HG02852 (cell line): ENCODE data around the gene RPL39L.
"Not testable (repeated sequence)": the region's sequence is repeated elsewhere in the genome, so short reads cannot be mapped to it uniquely, and the experiment has no call there.

Experiments used
- ATAC-seq: cut with Tn5 transposase; IDR thresholded peaks from one replicate; pipeline ENCODE4 v1.9.1; 2021; ENCODE audit warnings: mild to moderate bottlenecking, moderate library complexity; ENCODE audit not compliant: unreplicated experiment

The RPL39L gene

DNA sequence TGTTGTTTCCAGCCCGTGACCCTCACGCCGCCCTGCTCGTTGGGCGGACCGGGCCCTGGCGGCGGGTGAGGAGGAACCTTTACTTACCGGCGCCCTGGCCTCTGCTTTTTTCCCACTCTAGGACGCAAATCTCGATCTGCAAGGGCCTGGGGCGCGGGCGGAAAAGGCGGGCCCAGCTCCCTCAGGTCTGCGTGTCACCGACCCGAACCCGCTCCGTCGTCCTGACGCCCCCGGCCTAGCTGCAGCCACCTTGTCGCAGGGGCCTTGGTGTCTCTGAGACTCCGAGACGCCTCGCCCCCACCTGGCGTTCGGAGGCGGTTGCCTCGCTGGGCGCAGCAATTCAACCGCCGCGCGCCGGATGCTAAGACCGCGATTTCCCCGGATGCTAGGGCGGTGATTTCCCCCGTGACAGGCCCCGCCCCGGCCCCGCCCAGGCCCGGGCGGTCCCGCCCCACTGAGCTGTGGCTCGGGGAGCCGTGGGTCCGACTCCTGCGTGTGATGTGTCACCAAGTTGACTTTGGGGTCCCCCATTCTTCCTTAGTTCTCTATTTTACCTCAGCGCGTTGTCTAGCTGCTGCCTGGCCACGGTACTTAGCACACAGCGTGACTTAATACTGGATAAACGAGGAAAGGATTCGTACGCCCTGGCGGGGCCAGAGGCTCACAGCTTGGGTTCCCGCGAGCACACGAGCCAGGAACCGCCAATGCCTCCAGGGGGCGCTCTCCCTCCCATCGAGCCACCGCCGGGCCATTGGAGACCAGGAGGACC is at the start of gene RPL39L:
Gene RPL39L, minus strand, starts transcription at position 371 of the 769 bp plus-strand sequence. CDS start 18,196 bp downstream, outside the sequence.
- peak; percentile 97 for ATAC-seq

DNA sequence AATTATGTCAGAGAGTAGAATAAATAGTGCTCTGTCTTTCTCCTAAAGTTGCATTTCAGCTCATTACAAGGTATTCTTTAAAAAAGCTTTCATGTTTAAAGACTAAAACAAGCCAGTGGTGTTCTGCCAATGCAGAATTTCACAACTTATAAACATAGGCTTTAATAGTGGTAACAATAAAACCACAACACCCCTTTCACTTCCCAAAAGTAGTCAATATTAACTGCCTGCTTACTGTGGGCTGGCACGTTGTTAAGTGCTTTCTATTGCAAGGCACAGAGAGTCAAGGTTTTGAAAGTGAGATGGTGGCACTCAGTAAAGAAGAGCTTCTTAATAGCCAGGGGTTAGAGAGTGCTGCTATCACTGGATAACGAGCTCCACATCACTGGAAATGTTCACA is 49.6 kb upstream of the RPL39L start:
- no peak for ATAC-seq

DNA sequence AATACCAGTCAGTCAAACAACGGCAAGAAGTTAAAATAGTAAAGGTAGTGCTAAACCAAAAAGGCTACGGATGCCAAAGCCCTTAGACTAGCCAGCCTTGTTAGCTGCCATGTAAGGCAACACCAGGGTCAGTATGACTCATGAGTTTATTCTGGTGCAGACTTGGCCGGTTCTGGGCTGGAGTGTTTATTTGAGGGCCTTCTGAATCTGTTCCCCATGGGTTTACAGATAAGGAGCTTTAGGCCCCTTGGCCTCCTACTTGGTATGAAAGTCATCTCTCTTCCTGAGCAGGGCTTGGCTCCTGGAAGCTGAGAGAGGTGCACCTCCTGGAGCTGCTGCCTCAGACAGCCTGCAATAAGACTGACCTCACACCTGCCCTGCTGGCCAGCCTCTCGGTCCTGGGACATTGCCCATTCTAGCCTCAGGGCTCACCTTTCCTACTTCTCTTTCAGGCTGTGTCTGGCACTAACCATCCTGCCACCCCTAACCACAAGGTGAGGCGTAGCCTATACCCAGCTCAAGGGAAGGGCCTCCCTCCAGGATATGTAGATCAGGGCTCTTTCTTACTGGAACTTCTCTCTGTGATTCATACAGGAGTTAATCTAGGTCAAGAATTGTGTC is 47.6 kb upstream of the RPL39L start:
- no peak for ATAC-seq

DNA sequence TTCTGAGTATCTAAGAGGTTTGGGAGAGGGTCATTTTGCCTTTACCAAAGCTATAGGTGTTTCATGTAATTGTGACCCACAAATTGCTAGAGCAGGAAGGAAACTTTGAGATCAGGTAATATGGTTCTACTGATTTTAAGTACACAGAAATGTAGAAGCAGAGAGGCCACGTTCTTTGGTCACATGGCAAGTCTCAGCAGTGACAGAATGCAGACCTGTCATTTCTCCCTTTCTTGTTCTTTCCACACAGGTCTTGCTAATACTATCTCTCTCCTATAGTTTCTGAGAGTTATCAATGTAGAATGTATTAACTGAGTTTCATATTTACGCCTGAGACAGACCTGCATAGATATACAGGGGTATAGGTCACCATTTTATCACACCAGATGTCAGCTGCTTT is 47.1 kb upstream of the RPL39L start:
- ATAC-seq, result no peak

DNA sequence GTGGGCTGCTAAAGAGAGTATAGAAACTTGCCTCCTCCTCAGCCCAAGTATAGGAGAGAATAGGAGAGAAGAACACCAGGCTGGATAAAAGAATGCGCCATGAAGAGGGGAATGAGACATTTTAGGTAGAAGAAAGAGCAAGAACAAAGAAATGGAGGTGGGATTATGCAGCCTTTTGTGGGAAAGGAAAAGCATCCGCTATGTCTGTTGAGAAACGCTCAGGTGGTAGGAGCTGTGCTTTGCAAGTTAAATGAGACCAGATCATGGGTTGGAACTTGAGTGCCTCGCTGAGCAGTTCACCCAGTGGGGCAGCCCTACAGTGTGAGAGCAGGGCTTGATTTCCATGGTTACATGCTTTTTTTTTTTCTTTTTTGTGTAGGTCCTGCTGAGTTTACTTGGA is 46.5 kb upstream of the RPL39L start:
- no peak for ATAC-seq

DNA sequence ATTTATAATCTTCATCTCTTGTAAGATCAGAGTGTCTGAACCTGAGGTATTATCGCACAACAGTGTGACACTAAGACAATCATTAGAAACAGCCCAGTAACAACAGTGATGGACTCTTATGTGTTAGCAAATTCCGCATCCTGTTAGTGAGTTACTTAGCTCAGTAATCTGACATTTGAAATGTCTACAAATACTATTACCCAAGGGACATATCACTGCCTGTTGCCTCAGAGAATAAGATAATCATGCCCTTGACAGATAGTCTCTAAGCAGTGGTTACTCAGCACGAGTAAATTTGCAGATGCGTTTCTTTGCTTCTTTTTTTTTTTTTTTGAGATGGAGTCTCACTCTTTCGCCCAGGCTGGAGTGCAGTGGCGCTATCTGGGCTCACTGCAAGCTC is 44.6 kb upstream of the RPL39L start:
- ATAC-seq, result no peak

DNA sequence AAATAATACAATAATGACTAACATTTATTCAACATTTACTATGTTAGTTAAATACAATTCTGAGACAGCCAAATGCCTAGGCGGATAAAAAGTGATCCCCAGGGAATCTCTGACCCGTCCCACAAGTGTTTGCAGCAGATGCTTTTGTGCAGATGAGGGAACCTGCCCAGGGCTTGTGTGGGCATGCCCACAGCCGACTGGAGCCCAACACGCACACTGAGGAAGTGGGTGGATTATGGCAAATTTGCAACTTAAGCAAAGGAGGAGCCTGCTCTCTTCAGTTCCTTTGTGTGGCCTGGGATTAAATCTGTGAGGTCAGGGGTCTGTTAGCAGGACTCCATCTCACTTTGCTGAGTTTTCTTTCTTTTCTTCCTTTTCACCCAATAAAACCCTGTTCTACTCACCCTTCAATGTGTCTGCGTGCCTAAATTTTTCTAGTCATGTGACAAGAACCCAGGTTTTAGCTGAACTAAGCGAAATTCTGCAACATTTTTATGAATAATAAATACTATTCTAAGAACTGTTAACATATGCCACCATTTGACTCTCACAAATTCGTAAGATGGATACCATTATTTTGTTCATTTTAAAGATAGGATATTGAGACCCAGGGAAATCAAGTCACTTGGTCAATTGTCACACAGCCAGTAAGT is 44.0 kb upstream of the RPL39L start:
- no peak for ATAC-seq

DNA sequence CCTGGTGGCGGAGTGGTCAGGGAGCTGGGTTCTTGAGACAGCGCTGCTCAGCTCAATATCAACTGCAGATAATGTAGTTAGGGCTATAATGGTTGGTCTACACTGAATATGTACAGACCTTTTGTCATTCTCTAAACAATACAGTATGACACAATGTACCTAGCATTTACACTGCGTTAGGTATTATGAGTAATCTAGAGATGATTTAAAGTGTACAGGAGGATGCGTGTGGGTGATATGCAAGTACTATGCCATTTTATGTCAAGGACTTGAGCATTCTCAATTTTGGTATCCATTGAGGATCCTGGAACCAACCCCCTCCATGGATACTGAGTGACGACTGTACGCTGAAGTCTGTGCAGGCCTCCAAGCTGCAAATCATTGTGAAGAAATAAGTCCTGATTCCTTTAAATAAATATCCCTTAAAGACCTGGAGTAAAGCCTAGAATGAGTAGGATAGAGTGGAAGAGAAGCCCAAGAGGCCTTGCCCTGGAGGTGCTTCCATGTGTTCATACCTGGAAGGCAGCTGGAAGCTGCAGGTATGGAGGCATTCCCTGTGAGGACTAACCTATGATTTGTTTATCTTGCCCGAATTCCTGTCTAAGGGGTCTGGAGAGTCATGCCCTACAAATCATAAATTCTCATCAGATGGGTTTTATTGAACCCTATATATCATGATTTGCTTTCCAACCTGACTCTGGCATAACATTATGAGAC is 42.3 kb upstream of the RPL39L start:
- ATAC-seq, result no peak

DNA sequence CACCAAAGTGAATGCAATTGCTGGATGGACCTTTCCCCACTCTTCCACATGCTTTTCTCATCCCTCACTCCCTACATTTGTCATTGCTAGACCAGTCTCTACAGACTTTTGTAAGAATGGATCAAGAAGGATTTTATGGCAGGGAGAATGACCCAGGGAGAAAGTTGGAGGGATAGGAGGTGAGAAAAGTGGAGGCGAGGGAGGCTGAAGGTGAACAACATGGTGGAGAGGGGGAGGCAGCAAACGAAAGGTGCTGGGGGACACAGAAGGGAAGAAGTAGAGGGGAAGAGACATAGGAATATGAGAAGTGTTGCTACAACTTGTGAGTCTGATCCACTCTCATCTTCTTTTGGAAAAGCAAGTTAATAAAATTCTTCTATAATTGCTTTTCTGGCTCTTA is 33.6 kb upstream of the RPL39L start:
- no peak for ATAC-seq

DNA sequence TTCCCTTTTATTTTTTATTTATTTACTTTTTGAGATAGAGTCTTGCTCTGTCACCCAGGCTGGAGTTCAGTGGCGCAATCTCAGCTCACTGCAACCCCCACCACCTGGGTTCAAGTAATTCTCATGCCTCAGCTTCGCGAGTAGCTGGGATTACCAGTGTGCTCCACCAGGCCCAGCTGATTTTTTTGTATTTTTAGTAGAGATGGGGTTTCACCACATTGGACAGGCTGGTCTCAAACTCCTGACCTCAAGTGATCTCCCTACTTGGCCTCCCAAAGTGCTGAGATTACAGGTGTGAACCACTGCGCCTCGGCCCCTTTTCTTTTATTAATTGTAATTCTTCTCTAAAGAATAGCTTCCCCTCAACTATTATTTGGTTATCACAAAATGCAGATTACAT is 31.6 kb upstream of the RPL39L start:
- not testable (repeated sequence) for ATAC-seq

DNA sequence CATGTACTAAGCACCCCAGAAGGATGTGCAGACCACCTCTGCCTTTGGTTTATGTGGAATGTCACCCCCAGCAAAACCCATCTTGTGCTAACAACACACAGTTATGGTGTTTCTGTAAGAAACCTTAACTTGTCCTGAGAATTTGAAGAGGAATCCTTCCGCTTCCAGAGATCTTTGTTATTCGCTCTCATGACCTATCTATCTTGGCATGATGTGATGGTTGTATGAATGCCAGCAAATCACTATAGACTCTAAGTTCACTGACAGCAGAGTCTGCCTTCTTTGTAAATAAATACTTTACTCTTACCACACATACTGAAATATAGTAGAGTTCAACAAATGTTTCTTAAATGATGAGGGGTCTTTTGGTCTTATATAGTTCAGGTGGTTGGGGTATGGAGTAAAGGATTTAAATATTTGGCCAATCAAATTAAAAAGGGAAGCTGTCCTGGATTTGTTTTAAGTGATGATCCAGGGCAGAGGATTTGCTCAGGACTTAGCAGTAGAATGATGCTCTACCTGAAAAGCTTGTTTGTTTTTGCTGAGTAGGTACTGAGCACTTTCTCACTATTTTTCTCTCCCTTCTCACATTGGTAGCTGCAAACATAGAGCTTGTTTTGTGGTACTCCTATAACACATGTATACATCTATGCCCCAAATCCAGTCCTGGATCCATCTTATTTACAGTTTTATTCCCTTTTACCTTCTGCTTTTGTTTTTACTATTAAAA is 30.1 kb upstream of the RPL39L start:
- ATAC-seq, result no peak

DNA sequence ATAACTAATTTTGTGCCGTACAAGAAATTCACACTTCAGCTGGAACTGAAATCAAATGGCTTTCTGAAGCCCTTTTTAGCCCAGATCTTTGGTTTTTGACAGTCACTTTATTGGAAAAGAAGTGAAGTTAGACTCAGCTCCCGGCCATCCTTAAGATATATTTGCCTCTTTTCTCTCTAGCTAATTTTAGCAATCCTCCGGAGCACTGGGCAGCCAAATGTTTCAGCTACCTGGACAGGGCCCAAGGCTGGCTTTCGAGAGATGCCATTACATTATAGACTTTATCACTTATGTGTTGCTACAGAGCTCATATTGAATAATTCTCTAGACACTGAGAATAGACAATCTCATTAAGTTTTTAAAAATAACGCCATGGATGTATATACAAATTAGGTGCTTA is 28.5 kb upstream of the RPL39L start:
- ATAC-seq, result no peak

DNA sequence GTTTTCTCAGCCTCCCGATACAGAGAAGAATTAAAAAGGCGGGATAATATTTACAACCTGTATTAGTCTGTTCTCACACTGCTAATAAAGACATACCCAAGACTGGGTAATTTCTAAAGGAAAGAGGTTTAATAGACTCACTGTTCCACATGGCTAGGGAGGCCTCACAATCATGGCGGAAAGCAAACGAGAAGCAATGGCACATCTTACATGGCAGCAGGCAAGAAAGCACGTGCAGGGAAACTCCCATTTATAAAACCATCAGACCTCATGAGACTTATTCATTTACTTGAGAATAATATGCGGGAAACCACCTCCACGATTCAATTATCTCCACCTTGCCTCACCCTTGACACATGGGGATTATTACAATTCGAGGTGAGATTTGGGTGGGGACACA is 27.5 kb upstream of the RPL39L start:
- no peak for ATAC-seq

DNA sequence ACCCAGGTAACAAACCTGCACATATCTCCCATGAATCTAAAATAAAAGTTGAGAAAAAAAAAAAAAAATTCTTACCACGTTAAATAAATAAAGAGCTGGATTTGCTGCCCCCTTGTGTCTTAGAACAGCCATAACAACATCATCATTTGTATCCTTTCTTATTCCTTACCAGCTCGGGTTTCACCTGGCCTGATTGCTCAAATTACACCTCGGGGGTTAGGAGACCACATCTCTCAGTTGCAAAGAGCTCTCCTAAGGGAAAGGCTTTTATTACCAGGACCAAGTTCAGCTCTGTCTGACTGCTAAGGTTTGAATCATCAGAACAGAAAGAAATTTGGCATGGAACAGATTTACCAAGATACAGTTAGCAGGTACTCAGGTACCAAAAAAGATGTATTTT is 25.8 kb upstream of the RPL39L start:
- no peak for ATAC-seq

DNA sequence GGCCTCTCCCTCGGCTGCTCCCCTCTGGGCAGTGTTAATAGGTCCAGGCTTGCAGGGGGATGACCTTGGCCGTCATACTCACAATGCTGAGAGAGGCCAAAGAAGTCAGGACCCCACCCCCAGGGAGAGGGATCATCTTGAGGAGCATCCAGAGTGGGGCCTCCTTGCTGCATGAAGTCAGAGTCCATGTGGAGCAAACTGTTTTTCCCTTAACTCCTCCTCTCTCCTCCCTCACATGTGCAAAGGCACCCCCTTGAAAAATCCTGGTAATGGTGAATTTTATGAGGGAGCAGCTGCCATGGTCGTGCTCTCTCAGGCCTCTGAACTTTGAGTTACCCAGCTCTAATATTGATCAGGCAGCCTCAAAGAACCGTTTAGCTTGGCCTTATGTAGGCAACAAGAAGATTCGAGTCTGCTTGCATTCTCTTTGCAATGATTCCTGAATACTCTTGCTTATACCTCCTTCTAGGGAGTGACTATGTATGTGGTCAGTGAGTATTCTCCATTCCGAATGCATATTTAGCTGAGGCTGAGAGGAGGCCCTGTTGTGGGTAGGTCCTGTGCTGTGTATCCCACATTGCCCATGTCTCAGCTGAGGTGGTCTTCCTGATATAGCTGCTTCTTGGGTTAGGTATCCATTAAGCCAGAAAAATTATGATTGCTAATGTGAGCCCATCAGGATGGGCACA is 23.1 kb upstream of the RPL39L start:
- no peak for ATAC-seq

DNA sequence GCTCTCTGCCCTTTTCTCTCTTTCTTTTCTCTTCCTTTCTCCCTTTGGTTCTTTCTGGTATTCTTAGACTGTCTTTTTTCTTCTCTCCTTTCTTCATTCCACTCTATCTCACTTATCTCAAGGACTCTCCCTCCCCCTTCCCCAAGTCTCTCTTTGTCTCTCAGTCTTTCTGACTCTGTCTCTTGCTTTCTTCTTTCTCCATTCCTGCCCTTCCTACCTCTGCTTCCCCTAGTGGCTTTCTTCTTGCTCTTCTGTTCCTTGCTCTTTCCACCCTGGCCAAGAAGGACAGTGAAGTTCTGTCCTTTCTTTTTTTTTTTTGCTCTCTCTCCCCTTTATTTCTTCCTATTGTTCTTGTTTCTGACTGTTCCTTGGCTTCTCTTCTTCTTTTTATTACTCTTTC is 22.3 kb upstream of the RPL39L start:
- ATAC-seq, result no peak

DNA sequence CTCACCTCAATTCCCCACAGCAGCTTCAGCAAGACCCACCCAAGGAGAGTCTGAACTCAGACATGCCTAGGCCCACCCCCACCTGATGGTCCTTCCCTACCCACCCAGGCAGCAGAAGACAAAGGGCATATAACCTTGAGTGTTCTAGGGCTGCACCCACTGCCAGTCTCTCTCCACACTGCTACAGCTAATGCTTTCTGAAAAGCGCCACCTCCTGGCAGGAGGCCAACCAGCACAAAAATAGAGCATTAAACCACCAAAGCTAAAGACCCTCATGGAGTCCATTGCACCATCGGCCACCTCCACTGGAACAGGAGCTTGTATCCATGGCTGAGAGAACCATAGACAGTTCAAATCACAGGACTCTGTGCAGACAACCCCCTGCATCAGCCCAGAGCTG is 11.3 kb upstream of the RPL39L start:
- no peak for ATAC-seq

DNA sequence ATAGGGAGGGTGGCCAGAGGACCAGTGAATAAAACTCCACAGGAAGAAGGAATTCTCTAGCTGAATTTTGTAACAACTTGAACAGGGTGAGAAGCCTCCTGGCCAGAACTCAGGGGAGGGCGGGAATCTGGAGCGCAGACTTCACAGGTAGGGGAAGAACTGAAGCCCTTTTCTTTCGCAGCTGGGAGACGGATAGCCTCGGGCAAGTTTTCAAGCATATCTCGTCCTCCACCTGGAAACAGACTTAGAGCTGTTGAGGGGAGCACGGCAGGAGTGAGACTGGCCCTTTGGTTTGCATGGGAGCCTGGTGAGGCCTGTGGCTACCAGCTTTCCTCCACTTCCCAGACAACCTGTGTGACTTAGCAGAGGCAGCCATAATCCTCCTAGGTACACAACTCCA is 10.9 kb upstream of the RPL39L start:
- ATAC-seq, result no peak

DNA sequence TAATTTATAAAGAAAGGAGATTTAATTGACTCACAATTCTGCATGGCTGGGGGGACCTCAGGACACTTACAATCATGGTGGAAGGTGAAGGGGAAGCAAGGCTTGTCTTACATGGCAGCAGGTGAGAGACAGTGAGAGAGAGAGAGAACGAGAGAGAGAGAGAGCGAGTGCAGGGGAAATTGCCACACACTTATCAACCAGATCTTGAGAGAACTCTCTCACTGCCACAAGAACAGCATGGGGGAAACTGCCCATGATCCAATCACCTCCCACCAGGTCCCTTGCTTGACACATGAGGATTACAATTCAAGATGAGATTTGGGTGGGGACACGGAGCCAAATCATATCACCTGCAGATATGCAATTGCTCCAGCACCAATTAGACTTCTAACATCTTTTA is 7.1 kb upstream of the RPL39L start:
- ATAC-seq, result no peak

DNA sequence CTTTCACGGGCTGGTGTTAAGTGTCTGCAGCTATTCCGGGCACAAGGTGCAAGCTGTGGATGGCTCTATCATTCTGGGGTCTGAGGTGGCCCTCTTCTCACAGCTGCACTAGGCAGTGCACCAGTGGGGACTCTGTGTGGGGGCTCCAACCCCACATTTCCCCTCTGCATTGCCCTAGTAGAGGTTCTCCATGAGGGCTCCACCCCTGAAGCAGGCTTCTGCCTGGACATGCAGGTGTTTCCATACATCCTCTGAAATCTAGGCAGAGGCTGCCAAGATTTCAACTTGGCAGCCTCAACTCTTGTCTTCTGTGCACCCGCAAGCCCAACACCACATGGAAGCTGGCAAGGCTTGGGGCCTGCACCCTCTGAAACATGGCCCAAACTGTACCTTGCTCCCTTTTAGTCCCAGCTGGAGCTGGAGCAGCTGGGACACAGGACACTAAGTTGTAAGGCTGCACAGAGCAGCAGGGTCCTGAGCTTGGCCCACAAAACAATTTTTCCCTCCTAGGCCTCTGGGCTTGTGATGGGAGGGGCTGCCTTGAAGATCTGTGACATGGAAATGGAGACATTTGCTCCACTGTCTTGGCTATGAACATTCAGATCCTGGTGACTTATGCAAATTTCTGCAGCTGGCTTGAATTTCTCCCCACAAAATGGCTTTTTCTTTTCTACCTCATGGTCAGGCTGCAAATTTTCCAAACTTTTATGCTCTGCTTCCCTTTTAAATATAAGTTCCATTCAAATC is 6.0 kb upstream of the RPL39L start:
- no peak for ATAC-seq
